HepG2 (cell line): ENCODE results near the gene ACOXL. TPM values are rescaled to one million over a fixed set of nuclear protein-coding genes. Genes with fewer than 3 reads are reported as not detected.

Source experiments
- ATAC-seq: fragments of 200-7000 bp; cut with Tn5 transposase; 3 replicates; pipeline ENCODE4 v1.9.1; 2020; ENCODE audit warnings: mild to moderate bottlenecking, moderate library complexity
- BruUV-seq: library from RNA; stranded (reverse); fragments of 400-500 nt; replicated peaks from 2 replicates; lab custom pipeline; 2021; lab: Mats Ljungman, UMichigan
- CTCF ChIA-PET: fragments of 300-600 bp; formaldehyde crosslinking; extraction: SDS; loops from one replicate; lab custom pipeline; 2021; ENCODE audit warnings: low total read pairs, inconsistent platforms, low intra/inter-chr PET ratio; lab: Yijun Ruan, JAX
- POLR2A ChIA-PET: fragments of 350-600 bp; sonication (Branson Sonifier 250); formaldehyde crosslinking; loops from one replicate; lab custom pipeline; 2020; ENCODE audit warnings: antibody characterized with exemption, inconsistent platforms; lab: Yijun Ruan, JAX
- DNase-seq: peaks from one replicate; pipeline ENCODE4 v3.0.0-alpha.2; 2015; ENCODE audit warnings: low spot score
- FAIRE-seq: peaks from 3 replicates; lab custom pipeline; 2011; peaks lifted over from hg19 to GRCh38; lab: Jason Lieb, UNC
- H2AFZ ChIP-seq: one replicate; pipeline ENCODE4 v1.6.1; 2011; ENCODE audit warnings: low read length, inconsistent platforms
- H3K27ac ChIP-seq: fragments of 300-600 bp; 3 replicates; pipeline ENCODE4 v1.8.0; 2011; ENCODE audit warnings: mixed run types, mild to moderate bottlenecking, mixed read lengths, low read length, inconsistent platforms; ENCODE audit not compliant: insufficient read depth; ENCODE audit errors: extremely low read length
- H3K27me3 ChIP-seq, 2 experiments: fragments of 200-600 bp in 1 of 2; 2 replicates in 1 of 2; 3 replicates in 1 of 2; pipeline versions ENCODE4 v1.6.0 to v1.8.0; 2011; ENCODE audit warnings: low read length in 2 of 2, mild to moderate bottlenecking in 2 of 2, moderate library complexity in 2 of 2, inconsistent platforms in 1 of 2; ENCODE audit not compliant: insufficient read depth in 2 of 2, control insufficient read depth in 1 of 2
- H3K36me3 ChIP-seq, 2 experiments: fragments of 200-600 bp in 1 of 2; replicated peaks in 1 of 2; 2 replicates in 1 of 2; 3 replicates in 1 of 2; pipeline versions ENCODE4 v1.5.1 to v1.8.0; 2011; ENCODE audit warnings: low read length in 2 of 2, inconsistent platforms in 1 of 2; ENCODE audit not compliant: insufficient read depth in 2 of 2, control insufficient read depth in 1 of 2
- H3K4me1 ChIP-seq: 2 replicates; pipeline ENCODE4 v1.5.1; 2012; ENCODE audit warnings: low read length, inconsistent platforms; ENCODE audit not compliant: insufficient read depth
- H3K4me2 ChIP-seq: 2 replicates; pipeline ENCODE4 v1.6.0; 2011; ENCODE audit warnings: low read depth, low read length, inconsistent platforms
- H3K4me3 ChIP-seq, 3 experiments: fragments of 200-600 bp in 1 of 3; sonication (generic), shearing (Covaris generic) in 1 of 3; replicated peaks in 1 of 3; 2 replicates each; pipeline ENCODE4 v1.5.1; 2011 to 2016; ENCODE audit warnings: low read length in 3 of 3, inconsistent platforms in 2 of 3, low read depth in 2 of 3, mild to moderate bottlenecking in 2 of 3, control low read depth in 1 of 3, mixed read lengths in 1 of 3; ENCODE audit not compliant: insufficient read depth in 1 of 3
- H3K79me2 ChIP-seq: one replicate; pipeline ENCODE4 v1.6.1; 2011; ENCODE audit warnings: low read length, inconsistent platforms; ENCODE audit not compliant: insufficient read depth
- H3K9ac ChIP-seq: 2 replicates; pipeline ENCODE4 v1.6.0; 2011; ENCODE audit warnings: mild to moderate bottlenecking, low read depth, low read length, inconsistent platforms; ENCODE audit not compliant: insufficient read depth
- H3K9me3 ChIP-seq: 2 replicates; pipeline ENCODE4 v1.5.1; 2012; ENCODE audit warnings: mild to moderate bottlenecking, low read length
- H4K20me1 ChIP-seq: 2 replicates; pipeline ENCODE4 v1.6.0; 2011; ENCODE audit warnings: inconsistent platforms, mild to moderate bottlenecking, low read length, moderate library complexity; ENCODE audit not compliant: insufficient read depth
- CAMTA2 ChIP-seq: sonication (generic); formaldehyde crosslinking; IDR thresholded peaks from 2 replicates; pipeline ENCODE4 v1.4.0; 2020; ENCODE audit warnings: mild to moderate bottlenecking, missing genetic modification reagents, borderline replicate concordance
- ETV6 ChIP-seq: sonication (generic); formaldehyde crosslinking; conservative IDR thresholded peaks from 2 replicates; pipeline ENCODE4 v1.4.0; 2020; ENCODE audit warnings: missing genetic modification reagents
- GZF1 ChIP-seq: sonication (generic); formaldehyde crosslinking; IDR thresholded peaks from 2 replicates; pipeline ENCODE4 v1.5.1; 2020; ENCODE audit warnings: mild to moderate bottlenecking, missing genetic modification reagents
- KLF9 ChIP-seq: IDR thresholded peaks from 2 replicates; pipeline ENCODE4 v1.6.1; 2016; ENCODE audit warnings: low read depth
- MEIS1 ChIP-seq: sonication (generic); formaldehyde crosslinking; IDR thresholded peaks from 2 replicates; pipeline ENCODE4 v1.9.0; 2021; ENCODE audit warnings: mild to moderate bottlenecking, missing genetic modification reagents, moderate library complexity, borderline replicate concordance
- MXI1 ChIP-seq: IDR thresholded peaks from 3 replicates; pipeline ENCODE4 v1.6.1; 2012; ENCODE audit warnings: low read depth, low read length, inconsistent platforms, borderline replicate concordance
- NCOR1 ChIP-seq: fragments of 200-600 bp; sonication (generic); IDR thresholded peaks from 2 replicates; pipeline ENCODE4 v1.7.0; 2017; ENCODE audit warnings: antibody characterized with exemption, low read length, borderline replicate concordance
- NFE2 ChIP-seq: sonication (generic); formaldehyde crosslinking; IDR thresholded peaks from 2 replicates; pipeline ENCODE4 v1.4.0; 2020; ENCODE audit warnings: missing genetic modification reagents
- POLR2AphosphoS2 ChIP-seq: IDR thresholded peaks from 2 replicates; pipeline ENCODE4 v1.6.1; 2011; ENCODE audit warnings: low read depth, low read length, improper control_type of control experiment
- SAFB2 ChIP-seq: sonication (generic); formaldehyde crosslinking; IDR thresholded peaks from 2 replicates; pipeline ENCODE4 v1.5.1; 2020; ENCODE audit warnings: missing genetic modification reagents, low read depth, mild to moderate bottlenecking, borderline replicate concordance
- TEAD3 ChIP-seq: optimal IDR thresholded peaks from 2 replicates; pipeline ENCODE3; 2016; ENCODE audit warnings: borderline replicate concordance
- TMF1 ChIP-seq: sonication (generic); formaldehyde crosslinking; IDR thresholded peaks from 2 replicates; pipeline ENCODE4 v1.8.1; 2022; ENCODE audit warnings: low read depth, missing genetic modification reagents
- ZFP36 ChIP-seq: fragments of 150-350 bp; IDR thresholded peaks from 2 replicates; pipeline ENCODE4 v1.6.1; 2018; ENCODE audit warnings: borderline replicate concordance, low read length, low read depth; ENCODE audit not compliant: partially characterized antibody
- ZFY ChIP-seq: sonication (generic); formaldehyde crosslinking; IDR thresholded peaks from 2 replicates; pipeline ENCODE4 v1.4.0; 2020; ENCODE audit warnings: missing genetic modification reagents
- ZNF234 ChIP-seq: sonication (generic); formaldehyde crosslinking; conservative IDR thresholded peaks from 2 replicates; pipeline ENCODE4 v1.5.1; 2020; ENCODE audit warnings: mild to moderate bottlenecking, missing genetic modification reagents
- ZNF251 ChIP-seq: sonication (generic); formaldehyde crosslinking; IDR thresholded peaks from 2 replicates; pipeline ENCODE4 v1.9.0; 2021; ENCODE audit warnings: mild to moderate bottlenecking, missing genetic modification reagents
- ZNF331 ChIP-seq: sonication (generic); formaldehyde crosslinking; IDR thresholded peaks from 2 replicates; pipeline ENCODE4 v1.4.0; 2020; ENCODE audit warnings: missing genetic modification reagents
- ZNF777 ChIP-seq: sonication (generic); formaldehyde crosslinking; IDR thresholded peaks from 2 replicates; pipeline ENCODE4 v1.4.0; 2020; ENCODE audit warnings: missing genetic modification reagents
- WGBS: methylation state at CpG from one replicate; pipeline ENCODE4 v1.1.6; 2017; ENCODE audit warnings: low lambda C conversion rate; 5-methylcytosine and 5-hydroxymethylcytosine counted together
- in situ Hi-C: cut with HindIII; loops from 2 replicates; pipeline ENCODE4 v1.10.0; 2017; ENCODE audit warnings: low pct_unique_long_range_greater_than_20kb; ENCODE audit not compliant: extremely low pct_ligation_motif_present
- intact Hi-C: fragments of 100-400 bp; cut with micrococcal nuclease; formaldehyde crosslinking; loops from one replicate; pipeline ENCODE4 v1.10.0; 2022; ENCODE audit not compliant: unreplicated experiment
- polyA plus RNA-seq, 8 experiments: library from polyadenylated mRNA; depleted of rRNA in 3 of 8; stranded (reverse) in 7 of 8; unstranded in 1 of 8; fragments of >200 nt; fragmentation: Illumina TruSeq in 4 of 8; extraction: Trizol in 4 of 8; gene quantifications; 2 replicates each; pipeline versions ENCODE4 v1.2.1 to v1.2.3, GENCODE V29; 2011 to 2016; ENCODE audit warnings: low read depth in 4 of 8, missing spikeins in 1 of 8, mixed read lengths in 1 of 8; ENCODE audit not compliant: insufficient read depth in 1 of 8
- total RNA-seq, 5 experiments: library from RNA; depleted of rRNA; stranded (reverse); fragments of >200 nt; fragmentation: Illumina TruSeq; extraction: Trizol; gene quantifications; 2 replicates each; pipeline ENCODE4 v1.2.3, GENCODE V29; 2016; ENCODE audit warnings: low read depth in 1 of 5
- TF ChIP-seq, protein P1 (sequence below): sonication (generic); formaldehyde crosslinking; IDR thresholded peaks from 2 replicates; pipeline ENCODE4 v1.5.0; 2020; ENCODE audit warnings: missing genetic modification reagents
- TF ChIP-seq, protein P2 (sequence below): sonication (generic); formaldehyde crosslinking; IDR thresholded peaks from 2 replicates; pipeline ENCODE4 v1.5.0; 2020; ENCODE audit warnings: missing genetic modification reagents
- TF ChIP-seq, protein P3 (sequence below): sonication (generic); formaldehyde crosslinking; IDR thresholded peaks from 2 replicates; pipeline ENCODE4 v1.8.1; 2023; ENCODE audit warnings: mild to moderate bottlenecking, missing genetic modification reagents, borderline replicate concordance
- TF ChIP-seq, protein P4 (sequence below): sonication (generic); IDR thresholded peaks from 2 replicates; pipeline ENCODE4 v1.6.1; 2016; ENCODE audit warnings: low read depth, borderline replicate concordance

ACOXL gene
- total and polyA plus RNA-seq, 2 of the 13 experiments (the other 11 are each of a cell fraction or from before 2014, with no cell fraction given), result not detected

DNA sequence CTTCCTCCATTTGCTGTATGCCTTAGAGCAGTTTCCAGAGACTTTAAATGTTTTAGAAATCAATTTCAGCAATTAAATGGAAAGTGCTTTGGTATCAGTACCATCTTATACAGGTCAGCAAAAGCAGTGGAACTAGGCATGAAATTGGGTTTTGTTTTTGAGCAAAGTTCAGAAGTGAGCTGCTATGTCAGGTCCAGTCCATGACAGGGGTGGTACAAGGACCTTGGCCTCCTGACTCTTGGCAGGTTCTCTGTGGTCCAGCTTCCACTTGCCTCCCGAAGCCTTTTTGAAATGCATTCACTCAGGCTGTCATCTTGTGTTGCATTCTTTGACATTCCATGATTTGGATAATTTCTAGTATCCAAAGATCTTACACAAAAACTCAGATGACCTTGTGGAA lies 159.3 kb downstream of the ACOXL start (continued):
- TF ChIP-seq TMF1 (CRISPR knock-in tag) (no peak), MXI1 (no peak), ZNF331 (no peak), ZFP36 (no peak), SAFB2 (CRISPR knock-in tag) (no peak), ETV6 (CRISPR knock-in tag) (no peak), KLF9 (no peak)
- TF ChIP-seq, protein P1, sequence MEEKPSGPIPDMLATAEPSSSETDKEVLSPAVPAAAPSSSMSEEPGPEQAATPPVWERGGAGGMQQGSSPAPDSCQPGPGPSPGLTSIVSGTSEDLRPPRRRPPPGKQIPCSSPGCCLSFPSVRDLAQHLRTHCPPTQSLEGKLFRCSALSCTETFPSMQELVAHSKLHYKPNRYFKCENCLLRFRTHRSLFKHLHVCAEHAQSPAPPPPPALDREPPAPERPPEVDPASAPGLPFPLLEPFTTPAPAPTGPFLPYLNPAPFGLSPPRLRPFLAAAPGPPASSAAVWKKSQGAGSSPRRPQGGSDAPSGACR, result no peak
- TF ChIP-seq, protein P2, sequence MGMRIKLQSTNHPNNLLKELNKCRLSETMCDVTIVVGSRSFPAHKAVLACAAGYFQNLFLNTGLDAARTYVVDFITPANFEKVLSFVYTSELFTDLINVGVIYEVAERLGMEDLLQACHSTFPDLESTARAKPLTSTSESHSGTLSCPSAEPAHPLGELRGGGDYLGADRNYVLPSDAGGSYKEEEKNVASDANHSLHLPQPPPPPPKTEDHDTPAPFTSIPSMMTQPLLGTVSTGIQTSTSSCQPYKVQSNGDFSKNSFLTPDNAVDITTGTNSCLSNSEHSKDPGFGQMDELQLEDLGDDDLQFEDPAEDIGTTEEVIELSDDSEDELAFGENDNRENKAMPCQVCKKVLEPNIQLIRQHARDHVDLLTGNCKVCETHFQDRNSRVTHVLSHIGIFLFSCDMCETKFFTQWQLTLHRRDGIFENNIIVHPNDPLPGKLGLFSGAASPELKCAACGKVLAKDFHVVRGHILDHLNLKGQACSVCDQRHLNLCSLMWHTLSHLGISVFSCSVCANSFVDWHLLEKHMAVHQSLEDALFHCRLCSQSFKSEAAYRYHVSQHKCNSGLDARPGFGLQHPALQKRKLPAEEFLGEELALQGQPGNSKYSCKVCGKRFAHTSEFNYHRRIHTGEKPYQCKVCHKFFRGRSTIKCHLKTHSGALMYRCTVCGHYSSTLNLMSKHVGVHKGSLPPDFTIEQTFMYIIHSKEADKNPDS, result no peak
- TF ChIP-seq, all 625 proteins: peak for 0

DNA sequence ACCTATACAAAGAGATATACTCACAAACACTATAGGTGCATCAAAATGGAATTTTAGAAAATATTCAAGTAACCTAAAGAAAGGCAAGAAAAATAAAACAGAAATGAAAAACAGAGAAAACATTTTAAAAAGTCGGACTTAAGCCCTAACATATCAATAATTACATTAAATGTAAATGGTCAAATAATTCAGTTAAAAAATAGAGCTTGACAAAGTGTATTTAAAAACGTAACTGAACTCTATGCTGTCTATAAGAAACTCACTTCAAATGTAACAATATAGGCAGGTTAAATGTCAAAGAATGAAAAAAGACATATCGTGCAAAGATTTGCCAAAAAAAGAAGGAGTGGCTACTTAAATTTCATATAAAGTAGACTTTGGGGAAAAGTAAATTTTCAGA lies 163.9 kb downstream of the ACOXL start:
- ATAC-seq (no peak), DNase-seq (no peak), FAIRE-seq (no peak)
- POLR2A ChIA-PET, result no interaction called here
- Histone ChIP-seq H4K20me1 (no peaks in the 10 kb centered on the region), H3K9me3 (no peaks in the 10 kb centered on the region), H2AFZ (no peak overlapping the region), H3K79me2 (no peaks in the 10 kb centered on the region), H3K27me3 (peaks cover 0 to 2% of the 10 kb centered on the region in 2 experiments; a peak in 2 of 5 replicates), H3K4me3 (no peak overlapping the region), H3K4me2 (no peak overlapping the region), H3K36me3 (no peaks in the 10 kb centered on the region), H3K4me1 (no peaks in the 10 kb centered on the region), H3K9ac (no peak overlapping the region), H3K27ac (no peak overlapping the region)
- in situ Hi-C loops, result no loop called here
- TF ChIP-seq, protein P3, sequence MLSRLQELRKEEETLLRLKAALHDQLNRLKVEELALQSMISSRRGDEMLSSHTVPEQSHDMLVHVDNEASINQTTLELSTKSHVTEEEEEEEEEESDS (CRISPR knock-in tag), result no peak
- TF ChIP-seq POLR2AphosphoS2 (no peak), ZNF234 (no peak), NCOR1 (no peak), TEAD3 (CRISPR knock-in tag) (no peak), MEIS1 (CRISPR knock-in tag) (no peak), CAMTA2 (no peak), ZNF777 (CRISPR knock-in tag) (no peak), GZF1 (CRISPR knock-in tag) (no peak), NFE2 (no peak), ZFY (CRISPR knock-in tag) (no peak), ZNF251 (no peak)
- TF ChIP-seq, protein P4, sequence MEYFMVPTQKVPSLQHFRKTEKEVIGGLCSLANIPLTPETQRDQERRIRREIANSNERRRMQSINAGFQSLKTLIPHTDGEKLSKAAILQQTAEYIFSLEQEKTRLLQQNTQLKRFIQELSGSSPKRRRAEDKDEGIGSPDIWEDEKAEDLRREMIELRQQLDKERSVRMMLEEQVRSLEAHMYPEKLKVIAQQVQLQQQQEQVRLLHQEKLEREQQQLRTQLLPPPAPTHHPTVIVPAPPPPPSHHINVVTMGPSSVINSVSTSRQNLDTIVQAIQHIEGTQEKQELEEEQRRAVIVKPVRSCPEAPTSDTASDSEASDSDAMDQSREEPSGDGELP, result no peak
- CTCF ChIA-PET, result no interaction called here
- intact Hi-C loops, result no loop called here
- 0% methylated on average over 3 of the region's 3 CpGs for WGBS
- BruUV-seq, result no TSS peak
